HG03575 (cell line): ENCODE measurements around the gene SULT1C3.
"Not testable (repeated sequence)": the region's sequence is repeated elsewhere in the genome, so short reads cannot be mapped to it uniquely, and the experiment has no call there.

Experiments
- ATAC-seq: cut with Tn5 transposase; IDR thresholded peaks from one replicate; pipeline ENCODE4 v1.9.1; 2021; ENCODE audit not compliant: unreplicated experiment, insufficient number of reproducible peaks, low FRiP score; ENCODE audit errors: extremely low read depth

Gene SULT1C3

GRCh38 chr2:108236676-108237335 lies 3.0 kb upstream of the SULT1C3 start:
- ATAC-seq = no peak

DNA sequence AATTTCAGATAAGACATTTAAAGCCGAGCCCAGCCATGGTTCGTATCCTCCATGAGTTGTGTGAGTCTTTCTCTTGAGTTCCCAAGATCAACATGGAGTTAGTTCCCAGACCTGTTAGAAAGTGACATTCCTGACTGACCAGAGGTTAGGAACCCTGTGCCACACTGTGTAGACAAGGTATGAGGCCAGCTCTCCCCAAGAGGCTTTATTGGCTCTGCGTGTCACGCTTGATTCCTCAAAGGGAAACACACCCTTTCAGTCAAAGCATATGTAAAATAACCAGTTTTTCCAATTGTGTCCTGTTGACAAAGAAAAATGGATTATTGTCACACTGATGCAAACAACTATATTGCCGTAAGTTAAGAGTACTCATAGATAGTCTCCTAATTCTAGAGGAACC lies 1.2 kb downstream of the SULT1C3 start:
- no peak for ATAC-seq

GRCh38 chr2:108243566-108243965 lies 3.8 kb downstream of the SULT1C3 start:
- no peak for ATAC-seq

GRCh38 chr2:108244667-108245414 lies 5.1 kb downstream of the SULT1C3 start:
- no peak for ATAC-seq

- no peak for ATAC-seq
Measured at GRCh38 chr2:108253106-108253505, 13.3 kb downstream of the SULT1C3 start.

DNA sequence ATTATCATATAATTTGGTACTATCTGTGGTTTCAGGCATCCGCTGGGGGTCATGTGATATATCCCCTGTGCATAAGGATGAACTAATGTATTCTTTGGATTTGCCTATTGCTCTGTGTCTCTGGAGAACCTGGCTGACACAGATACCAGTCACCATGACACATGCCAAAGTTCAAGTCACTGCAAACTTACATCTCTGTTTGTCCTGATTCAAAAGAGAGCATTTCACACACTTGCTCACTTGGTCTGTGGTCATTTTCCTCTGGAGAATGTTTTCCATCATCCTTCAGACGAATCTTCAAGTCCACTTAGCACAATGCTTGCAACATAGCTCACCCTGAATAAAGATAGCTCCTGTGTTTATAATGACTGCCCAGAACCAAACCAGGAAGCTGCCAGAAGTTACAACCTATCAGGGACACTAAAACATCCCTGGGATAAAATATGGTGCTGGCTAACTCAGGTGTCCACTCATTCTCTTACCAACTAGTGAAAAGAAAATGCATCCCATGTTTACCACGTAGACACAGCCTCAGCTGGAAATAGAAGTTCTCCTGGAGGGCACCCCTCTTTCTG lies 18.1 kb downstream of the SULT1C3 start:
- ATAC-seq = no peak

- ATAC-seq = no peak
Measured at GRCh38 chr2:108260773-108261172, 21.0 kb downstream of the SULT1C3 start.

GRCh38 chr2:108262036-108262435 lies 22.3 kb downstream of the SULT1C3 start:
- no peak for ATAC-seq

DNA sequence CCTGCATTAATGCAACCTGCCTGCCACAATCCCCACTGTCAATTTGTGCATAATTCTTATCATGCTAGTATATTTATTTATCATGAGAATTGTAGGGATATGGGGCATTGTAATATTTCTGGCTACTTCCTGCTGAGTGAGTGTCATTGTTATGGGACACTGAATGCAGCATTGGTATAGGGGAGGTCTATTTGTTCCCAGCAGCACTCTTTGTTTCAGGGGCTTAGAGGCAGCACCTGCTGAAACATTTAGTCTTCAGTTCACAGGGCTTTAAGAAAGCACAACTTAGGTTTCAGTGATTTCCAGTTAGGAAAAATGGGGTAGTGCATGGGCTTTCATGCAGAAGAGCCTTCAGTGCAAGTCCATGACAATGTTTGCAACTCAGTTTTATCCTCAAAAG lies 23.6 kb downstream of the SULT1C3 start:
- ATAC-seq = no peak

- no peak for ATAC-seq
Measured at GRCh38 chr2:108266218-108266617, 26.4 kb downstream of the SULT1C3 start.

GRCh38 chr2:108267101-108267500 lies 27.3 kb downstream of the SULT1C3 start:
- ATAC-seq = no peak

DNA sequence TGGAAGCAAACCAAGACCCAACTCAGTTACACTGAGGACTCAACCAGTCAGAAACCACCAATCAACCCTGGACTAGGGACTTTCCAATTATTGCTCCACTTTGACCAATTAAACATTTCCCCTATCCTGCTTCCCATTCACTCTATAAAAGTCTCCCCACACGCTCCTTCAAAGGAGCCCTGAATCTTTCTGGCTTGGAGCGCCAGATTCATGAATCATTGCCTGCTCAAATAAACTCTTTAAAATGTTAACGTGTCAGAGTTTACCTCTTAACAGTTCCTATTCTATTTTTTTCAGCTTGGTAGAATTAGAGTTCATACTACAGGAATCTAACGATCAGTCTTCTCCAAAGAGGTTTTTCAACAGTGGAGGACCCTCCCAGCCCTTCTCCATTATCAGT lies 28.2 kb downstream of the SULT1C3 start:
- ATAC-seq = no peak

DNA sequence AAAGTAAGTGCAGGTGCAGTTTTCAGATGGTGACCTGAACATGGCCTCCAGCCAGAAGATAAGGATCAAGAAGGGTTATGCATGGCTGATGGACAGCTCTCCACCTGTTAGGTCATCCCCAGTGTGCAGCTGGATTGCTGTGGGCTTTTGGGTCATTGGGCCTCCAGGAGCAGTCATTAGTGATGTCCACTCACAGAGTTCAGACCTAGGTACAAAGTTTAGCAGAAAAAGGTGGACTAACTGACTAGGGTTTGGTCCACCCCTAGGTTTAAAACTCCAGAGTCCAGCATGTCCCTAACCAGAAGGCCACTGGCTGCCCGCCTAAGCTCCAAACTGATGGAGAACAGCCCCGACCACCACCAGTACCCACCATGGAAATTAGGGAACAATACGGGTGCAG lies 30.6 kb downstream of the SULT1C3 start:
- no peak for ATAC-seq

- no peak for ATAC-seq
Measured at GRCh38 chr2:108270768-108271506, 31.2 kb downstream of the SULT1C3 start.

DNA sequence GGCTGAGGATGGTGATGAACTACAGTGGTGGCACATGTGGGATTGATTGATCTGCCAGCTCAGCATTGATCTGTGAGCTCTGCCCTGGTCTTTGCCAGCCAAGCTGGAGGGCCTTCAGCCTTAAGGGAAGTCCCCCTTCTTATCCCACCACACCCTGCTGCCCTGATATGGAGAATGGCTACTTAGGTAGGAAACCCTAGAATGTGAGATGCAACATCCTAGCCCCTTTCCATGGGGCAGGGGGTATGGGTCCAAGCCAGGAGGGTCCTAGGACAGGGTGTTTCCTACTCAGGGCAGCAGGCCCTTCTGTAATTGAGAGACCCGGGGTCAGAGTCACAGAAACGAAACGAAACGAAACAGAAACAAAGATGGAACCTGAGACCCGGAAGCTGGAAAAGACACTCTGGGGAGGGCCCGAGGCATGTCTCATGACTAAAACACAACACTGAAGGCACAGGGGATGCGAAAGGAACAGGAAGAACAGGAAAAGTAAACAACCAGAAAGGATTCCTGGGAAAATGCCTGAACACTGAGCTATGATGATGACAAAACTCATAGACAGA lies 32.0 kb downstream of the SULT1C3 start:
- ATAC-seq = no peak

- ATAC-seq = no peak
Measured at GRCh38 chr2:108278631-108279030, 38.9 kb downstream of the SULT1C3 start.

- no peak for ATAC-seq
Measured at GRCh38 chr2:108279468-108279867, 39.7 kb downstream of the SULT1C3 start.

- ATAC-seq = no peak
Measured at GRCh38 chr2:108280466-108280865, 40.7 kb downstream of the SULT1C3 start.

GRCh38 chr2:108284566-108284965 lies 44.8 kb downstream of the SULT1C3 start:
- ATAC-seq = not testable (repeated sequence)
